Left ventricle myocardium inferior (tissue), 1 donor: ENCODE measurements around the gene COL18A1. TPM values are rescaled to one million over a fixed set of nuclear protein-coding genes. Genes with fewer than 3 reads are reported as not detected.
A peak's percentile ranks its signal among the peaks of the same experiment; 100 is the strongest.

Experiments used
- DNase-seq: peaks from one replicate; pipeline ENCODE4 v3.0.0-alpha.2; 2020
- H3K27ac ChIP-seq: fragments of 200-600 bp; replicated peaks from 2 replicates; pipeline ENCODE4 v1.8.0; 2021
- H3K27me3 ChIP-seq: fragments of 200-600 bp; 2 replicates; pipeline ENCODE4 v1.8.0; 2021; ENCODE audit warnings: low read depth
- H3K36me3 ChIP-seq: fragments of 200-600 bp; 2 replicates; pipeline ENCODE4 v1.8.0; 2021
- H3K4me1 ChIP-seq: fragments of 200-600 bp; 2 replicates; pipeline ENCODE4 v1.8.0; 2021
- H3K4me3 ChIP-seq: fragments of 200-600 bp; 2 replicates; pipeline ENCODE4 v1.8.0; 2021; ENCODE audit warnings: mild to moderate bottlenecking, moderate library complexity
- H3K9me3 ChIP-seq: fragments of 200-600 bp; replicated peaks from 2 replicates; pipeline ENCODE4 v1.8.0; 2021
- CTCF ChIP-seq: fragments of 200-600 bp; IDR thresholded peaks from 2 replicates; pipeline ENCODE4 v1.8.0; 2021; ENCODE audit warnings: antibody characterized with exemption, mild to moderate bottlenecking, borderline replicate concordance
- intact Hi-C: fragments of 100-400 bp; cut with micrococcal nuclease; formaldehyde crosslinking; loops from one replicate; pipeline ENCODE4 v1.11.0; 2022
- total RNA-seq: library from RNA; stranded (reverse); fragmentation: NEBNext Ultra II Directional; extraction: Animal tissue kit (Norgen Biotek cat#: 25700); gene quantifications from one replicate; pipeline ENCODE4 v1.2.1, GENCODE V29; 2021
- donor health status: DM: no; HTN: yes; CAD: no; lungs with severe emphysema.

Gene COL18A1
- total RNA-seq, 1 donor from 2014 or later: 66.5 TPM

GRCh38 chr21:45477176-45478114, 72.5 kb downstream of the COL18A1 start:
- H3K36me3 ChIP-seq: peaks cover 67% of the 10 kb centered on the region
- H3K27me3 ChIP-seq: no peaks in the 10 kb centered on the region
- intact Hi-C loops: no loop called here
- peak overlapping the region; percentile 47 for H3K27ac ChIP-seq
- peaks cover 24% of the 10 kb centered on the region for H3K4me1 ChIP-seq
- TF ChIP-seq CTCF: no peak
- no peak for DNase-seq
- H3K9me3 ChIP-seq: no peaks in the 10 kb centered on the region
- H3K4me3 ChIP-seq: peak overlapping the region; percentile 20

GRCh38 chr21:45478115-45478801, 73.3 kb downstream of the COL18A1 start:
- Histone ChIP-seq H3K4me3 (peak overlapping the region; percentile 20), H3K36me3 (peaks cover 74% of the 10 kb centered on the region), H3K9me3 (no peaks in the 10 kb centered on the region), H3K27ac (peak overlapping the region; percentile 47), H3K27me3 (no peaks in the 10 kb centered on the region), H3K4me1 (peaks cover 16% of the 10 kb centered on the region)
- peak; percentile 71 for DNase-seq
- TF ChIP-seq CTCF: peak; percentile 86
- intact Hi-C loops: no loop called here

DNA sequence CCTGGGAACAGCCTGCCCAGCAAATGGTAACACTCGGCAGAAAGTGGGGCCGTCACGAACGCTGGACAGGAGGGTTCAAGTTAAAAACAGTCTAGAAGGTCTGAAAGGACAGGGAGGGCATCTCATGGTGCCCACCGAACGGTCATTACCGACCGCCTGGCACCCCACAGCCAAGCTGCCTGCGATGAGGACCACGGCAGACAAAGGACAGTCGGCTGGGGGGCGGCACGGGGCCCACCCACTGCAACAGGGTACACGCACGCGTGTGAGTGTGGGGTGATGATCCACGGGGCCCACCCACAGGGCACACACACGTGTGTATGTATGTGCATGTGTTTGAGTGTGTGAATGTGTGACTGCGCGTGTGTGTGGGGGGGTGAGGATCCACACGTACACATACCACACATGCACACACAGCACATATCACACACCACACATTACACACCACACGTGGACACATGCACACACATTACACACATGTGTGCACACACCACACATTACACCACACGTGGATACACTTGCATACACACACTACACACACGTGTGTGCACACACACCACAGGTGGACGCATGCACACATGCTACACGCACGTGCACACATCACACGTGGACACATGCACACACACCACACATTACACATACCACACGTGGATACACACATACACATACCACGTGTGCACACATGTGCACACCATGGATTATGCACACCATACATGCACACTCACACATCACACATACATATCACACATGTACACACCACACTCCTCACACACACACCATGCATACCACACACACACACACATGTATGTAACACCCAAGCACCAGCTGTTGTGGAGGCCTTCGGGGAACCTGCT, 74.1 kb downstream of the COL18A1 start:
- H3K4me1 ChIP-seq: peaks cover 16% of the 10 kb centered on the region
- H3K27me3 ChIP-seq: no peaks in the 10 kb centered on the region
- DNase-seq: no peak
- H3K9me3 ChIP-seq: no peaks in the 10 kb centered on the region
- peak overlapping the region; percentile 20 for H3K4me3 ChIP-seq
- H3K36me3 ChIP-seq: peaks cover 79% of the 10 kb centered on the region
- no peak for TF ChIP-seq CTCF
- intact Hi-C loops: no loop called here
- peak overlapping the region; percentile 47 for H3K27ac ChIP-seq

DNA sequence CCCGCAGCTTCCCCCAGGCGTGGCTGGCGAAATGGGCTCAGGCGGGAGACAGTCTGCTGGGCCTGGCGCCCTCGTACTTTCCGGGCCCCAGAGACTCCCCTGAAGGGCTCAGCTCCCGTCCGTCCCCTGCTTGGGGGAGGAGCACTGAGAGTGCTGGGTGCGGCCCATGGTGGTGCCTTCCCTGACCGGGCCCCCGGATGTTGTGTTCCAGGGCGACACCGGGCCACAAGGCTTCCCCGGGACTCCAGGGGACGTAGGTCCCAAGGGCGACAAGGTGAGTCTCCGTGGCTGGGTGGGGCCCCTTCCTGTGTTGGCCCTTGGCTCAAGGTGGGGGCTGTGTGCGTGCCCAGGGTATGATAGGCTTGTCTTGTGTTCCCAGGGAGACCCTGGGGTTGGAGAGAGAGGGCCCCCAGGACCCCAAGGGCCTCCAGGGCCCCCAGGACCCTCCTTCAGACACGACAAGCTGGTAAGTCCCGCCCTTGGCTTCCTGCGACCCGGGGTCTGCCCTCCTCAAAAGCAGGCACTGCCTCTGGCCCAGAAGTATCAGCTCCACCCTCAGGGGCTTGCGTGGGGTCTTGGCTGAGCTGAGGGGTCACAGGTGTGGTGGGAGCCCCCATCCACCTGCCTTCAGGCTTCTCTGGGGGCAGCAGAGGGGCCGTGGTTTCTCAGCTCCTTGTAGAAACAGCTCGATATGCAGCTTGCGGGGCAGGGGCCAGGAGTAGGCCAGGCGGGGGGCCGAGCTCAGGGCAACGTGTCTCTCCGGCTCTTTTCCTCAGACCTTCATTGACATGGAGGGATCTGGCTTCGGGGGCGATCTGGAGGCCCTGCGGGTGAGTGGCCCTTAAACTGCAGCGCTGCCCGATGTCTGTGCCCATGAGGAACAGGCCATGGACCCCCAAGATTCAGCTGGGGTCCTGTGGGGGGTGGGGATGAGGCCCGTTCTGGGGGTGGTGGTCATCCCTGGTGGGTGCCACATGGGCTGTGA, 75.0 kb downstream of the COL18A1 start:
- intact Hi-C loops: no loop called here
- no peak for TF ChIP-seq CTCF
- no peaks in the 10 kb centered on the region for H3K9me3 ChIP-seq
- H3K27ac ChIP-seq: no peak overlapping the region
- peaks cover 76% of the 10 kb centered on the region for H3K36me3 ChIP-seq
- no peaks in the 10 kb centered on the region for H3K27me3 ChIP-seq
- H3K4me3 ChIP-seq: no peak overlapping the region
- peaks cover 16% of the 10 kb centered on the region for H3K4me1 ChIP-seq
- no peak for DNase-seq
